ENCODE measurements around the gene ITGA5.

Gene ITGA5

DNA sequence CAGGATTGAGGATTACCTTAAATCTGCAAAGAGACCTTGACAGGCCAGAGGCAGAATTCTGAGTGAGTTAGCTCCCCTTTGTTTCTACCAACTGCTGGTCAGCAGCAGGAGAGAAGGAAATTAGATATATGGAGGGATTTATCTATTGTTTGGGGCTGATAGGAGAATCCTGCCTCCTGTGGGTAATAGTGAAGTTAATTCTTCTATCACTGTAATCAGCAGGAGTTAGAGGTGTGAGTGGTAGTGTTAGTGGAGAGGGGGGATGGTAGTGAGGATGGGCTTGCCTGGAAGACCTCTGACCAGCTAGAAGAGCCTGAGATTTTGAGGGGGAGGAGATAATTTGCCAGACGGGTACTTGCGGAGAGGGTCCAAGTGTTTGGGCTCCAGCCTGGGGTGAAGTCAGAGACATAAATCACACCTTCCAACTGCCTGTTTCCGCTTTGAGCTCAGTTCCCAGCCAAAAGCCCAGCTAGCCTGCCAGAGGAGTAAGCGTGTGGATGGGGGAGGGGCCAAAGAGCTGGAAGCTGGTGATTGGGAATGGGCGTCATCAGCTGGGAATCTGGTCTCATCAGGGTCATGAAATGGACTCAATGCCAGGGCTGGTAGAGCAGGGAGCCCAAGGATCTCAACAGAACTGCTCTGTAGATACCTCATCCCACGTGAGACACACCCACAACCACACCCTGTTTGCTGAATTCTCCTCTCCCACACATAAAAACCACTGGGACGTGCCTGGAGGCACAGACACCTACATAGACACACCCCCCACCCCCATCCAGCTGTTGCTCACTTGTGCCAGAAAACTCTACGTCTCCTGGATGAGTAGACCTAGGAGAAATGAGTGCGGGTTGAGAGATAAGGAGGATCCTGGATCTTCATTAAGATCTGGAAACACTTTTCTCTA, 13.1 kb upstream of the ITGA5 start:
- DNase-seq (ENCODE audit: low read depth in 4 of 4, low spot score in 1 of 4) = peak in 1 of 4 experiments; percentile 53

DNA sequence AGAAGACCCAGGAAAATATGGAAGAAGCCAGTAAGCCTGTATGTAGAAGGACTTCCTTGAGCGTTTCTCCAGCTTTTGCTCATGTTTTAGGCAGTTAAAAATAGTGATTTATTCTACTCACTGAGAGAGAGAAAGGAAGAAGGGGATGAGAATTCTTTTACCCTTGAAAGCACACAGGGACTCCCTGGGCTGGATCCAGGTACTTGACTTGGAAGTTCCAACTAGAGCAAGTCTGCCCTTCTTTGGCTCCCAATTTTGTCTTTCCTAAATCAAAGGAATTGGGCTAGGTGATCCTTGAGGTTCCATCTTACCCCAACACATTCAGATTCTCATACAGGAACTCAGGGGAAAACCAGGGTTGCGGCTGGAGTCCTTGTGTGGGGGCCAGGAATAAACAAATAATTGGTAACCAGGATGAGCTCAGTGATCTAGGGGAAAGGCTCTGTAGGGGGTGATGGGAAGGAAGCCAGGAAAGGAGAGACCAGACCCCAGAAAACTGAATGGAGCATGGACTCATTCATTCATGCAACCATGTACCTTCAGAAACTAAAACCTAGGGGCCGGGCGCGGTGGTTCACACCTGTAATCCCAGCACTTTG, 11.5 kb upstream of the ITGA5 start:
- DNase-seq (ENCODE audit: low read depth in 4 of 4, low spot score in 1 of 4) = no peak

DNA sequence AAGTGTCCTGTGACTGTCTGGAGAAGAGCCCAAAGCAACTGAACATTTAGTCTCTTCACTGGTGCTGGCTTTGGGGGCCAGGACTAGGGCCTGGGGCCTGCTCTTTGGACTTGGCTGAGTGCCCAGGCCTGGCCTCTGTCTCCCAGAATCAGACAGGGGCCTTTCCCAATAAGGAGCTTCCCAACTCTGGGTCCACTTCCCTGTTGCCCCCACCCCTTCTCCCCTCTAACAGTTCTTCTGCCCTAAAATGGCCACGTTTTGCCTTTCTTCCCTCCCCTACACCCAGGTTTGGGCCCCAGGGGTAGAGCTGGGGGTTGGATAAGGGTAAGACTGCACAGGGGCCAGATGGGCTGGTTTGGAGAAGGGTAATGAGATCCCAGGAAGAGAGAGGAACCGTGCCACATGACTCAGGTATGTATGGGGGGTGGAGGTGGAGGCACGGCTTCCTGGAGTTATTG, 10.0 kb upstream of the ITGA5 start:
- no peak for DNase-seq (ENCODE audit: low read depth in 4 of 4, low spot score in 1 of 4)

DNA sequence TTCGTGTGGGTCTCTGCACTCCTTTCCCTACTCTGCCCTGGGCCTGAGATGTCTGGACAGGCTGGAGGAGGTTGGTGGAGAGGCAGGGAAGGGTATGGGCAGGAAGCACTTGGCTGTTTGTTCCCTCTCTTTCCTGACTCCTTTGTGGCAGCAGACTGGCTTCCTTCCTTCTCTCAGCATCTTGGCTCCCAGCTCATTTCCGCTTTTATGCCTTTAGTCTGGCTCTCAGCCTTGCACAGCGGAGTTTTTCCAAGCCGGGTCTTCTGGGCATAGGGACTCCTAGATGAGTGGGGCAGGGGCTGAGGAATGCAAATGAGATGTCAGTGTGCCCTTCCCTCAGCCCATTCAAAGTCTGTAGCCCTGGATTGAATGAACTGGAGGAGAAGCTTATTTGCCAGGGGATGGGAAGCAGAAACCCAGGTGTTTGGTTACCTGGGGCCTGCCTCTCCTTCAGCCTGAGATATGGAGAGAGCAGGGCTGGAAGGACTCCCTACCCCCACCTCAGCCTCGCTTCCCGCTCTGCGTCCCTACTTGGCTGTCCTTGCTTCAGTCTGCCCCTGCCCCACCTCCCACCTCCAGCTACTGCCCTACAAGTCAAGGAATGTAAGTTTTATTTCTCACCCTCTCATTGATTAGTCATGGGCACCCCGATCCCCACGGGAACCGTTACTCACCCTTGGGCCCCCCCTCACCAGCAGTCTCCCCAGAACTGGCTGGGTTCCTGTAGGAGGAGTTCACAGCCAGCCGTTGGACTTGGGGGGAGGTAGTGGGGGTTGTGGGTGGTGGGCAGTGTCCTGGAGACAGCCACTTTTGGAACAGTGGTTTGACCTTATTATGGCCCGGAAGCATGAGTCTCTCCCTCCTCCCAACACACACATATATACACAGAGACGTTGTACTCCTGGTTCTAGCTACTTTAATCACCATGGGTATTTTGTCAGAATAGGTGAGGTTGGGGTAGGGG, 9.3 kb upstream of the ITGA5 start:
- DNase-seq (ENCODE audit: low read depth in 4 of 4, low spot score in 1 of 4) = no peak

DNA sequence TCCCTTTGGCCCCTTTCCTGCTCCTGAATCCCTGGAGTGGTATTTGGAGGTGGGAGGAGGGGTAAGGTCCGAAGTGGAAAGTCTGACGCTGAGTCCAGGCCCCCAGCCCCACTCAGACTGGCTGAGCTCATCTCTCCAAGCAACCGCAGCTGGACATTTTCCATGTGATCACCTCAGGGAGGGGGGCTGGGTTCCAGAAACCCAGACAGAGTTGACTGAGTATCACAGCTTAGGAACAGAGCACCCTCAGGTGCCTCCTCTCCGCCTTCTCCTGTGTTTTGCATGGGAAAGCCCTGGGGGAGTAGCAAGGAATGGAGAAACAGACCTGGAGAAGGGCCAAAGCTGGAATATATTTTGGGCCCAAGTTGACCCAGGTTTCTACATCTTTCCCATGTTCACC, 8.0 kb upstream of the ITGA5 start:
- no peak for DNase-seq (ENCODE audit: low read depth in 4 of 4, low spot score in 1 of 4)

DNA sequence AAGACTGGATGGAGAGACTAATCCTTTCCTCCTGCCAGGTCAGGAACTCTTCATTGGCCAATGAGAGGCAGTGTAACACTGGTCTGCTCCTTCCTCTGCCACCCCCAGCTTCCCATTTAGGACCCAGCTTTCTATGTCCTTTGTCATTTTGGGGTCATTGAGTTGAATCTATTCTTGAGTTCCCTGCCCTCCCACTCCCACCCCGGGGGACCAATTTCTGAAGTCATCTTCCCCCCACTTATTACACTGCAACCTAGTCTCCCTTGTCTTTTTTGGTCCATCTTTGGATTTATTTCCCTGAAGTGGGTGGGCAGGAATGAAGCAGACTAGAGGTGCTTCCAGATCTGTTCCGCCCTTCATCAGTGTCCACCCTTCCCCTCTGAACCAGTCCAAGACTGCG, 7.6 kb upstream of the ITGA5 start:
- no peak for DNase-seq (ENCODE audit: low read depth in 4 of 4, low spot score in 1 of 4)

DNA sequence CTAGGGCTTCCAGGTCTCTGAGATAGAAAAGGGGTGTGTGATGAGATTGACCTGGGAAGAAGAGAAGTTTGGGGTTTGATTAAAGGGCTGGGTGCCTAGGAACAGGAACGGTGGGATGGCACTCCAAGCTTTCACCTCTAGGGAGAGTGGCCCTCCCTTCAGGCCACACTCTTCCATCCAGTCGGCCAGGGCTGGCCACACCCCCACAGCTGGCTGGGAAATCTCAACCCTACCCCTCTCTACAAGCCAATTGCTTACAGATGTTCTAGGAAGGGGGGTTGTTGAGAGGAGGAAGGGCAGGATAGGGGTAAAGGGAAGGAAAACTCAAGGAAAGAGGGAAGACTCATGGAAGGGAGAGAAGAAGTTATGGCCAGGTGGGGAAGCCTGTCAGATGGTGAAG, 6.6 kb upstream of the ITGA5 start:
- DNase-seq (ENCODE audit: low read depth in 4 of 4, low spot score in 1 of 4) = no peak

DNA sequence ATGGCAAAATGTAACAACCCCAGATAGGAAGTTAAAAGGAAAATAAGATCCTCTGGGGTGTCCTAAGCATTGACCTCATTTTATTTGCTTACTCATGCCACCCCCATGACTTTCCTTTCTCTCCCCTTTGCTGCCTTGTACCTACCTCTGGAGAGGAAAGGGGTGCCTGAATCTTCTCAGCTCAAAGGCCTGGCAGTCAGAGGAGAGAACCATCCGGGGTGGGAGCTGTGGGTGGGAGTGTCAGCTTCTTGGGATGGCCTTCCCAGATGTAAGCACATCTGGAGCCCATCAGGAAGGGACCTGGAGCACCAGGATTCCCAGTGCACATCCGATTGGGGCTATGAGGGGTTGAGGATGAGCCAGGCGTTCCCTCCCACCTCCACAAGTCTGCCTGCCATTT, 5.2 kb upstream of the ITGA5 start:
- DNase-seq (ENCODE audit: low read depth in 4 of 4, low spot score in 1 of 4) = no peak

DNA sequence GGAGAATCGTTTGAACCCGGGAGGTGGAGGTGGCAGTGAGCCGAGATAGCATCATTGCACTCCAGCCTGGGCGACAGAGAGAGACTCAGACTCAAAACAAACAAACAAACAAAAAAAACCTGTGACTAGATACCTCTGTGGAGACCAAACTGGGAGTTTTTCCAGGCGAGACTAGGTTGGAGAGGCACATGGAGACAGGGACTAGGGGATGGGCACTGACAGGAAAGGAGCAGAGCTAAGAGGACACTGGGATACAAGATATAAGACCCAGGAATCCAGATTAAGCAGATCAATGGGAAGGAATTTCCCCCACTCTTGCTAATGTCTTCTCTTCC, 4.7 kb upstream of the ITGA5 start:
- no peak for DNase-seq (ENCODE audit: low read depth in 4 of 4, low spot score in 1 of 4)

DNA sequence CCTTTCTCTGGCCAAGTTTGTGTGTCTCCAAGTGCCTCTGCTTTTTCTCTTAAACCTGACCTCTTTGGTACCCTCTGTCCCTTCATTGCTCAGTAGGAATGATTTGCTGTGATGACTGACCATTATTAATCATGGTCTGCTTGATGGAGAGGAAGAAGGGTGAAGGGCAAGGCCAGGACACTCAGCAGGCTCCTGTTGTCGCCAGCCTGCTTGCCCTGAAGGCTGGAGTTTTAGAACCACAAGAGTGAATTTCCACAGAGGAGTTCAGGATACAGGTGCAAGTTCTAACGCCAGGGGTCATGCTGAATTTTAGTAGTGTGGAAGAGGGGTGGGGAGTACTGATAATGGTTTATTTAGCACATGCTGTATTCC, 2.8 kb upstream of the ITGA5 start:
- DNase-seq (ENCODE audit: low read depth in 4 of 4, low spot score in 1 of 4) = no peak

DNA sequence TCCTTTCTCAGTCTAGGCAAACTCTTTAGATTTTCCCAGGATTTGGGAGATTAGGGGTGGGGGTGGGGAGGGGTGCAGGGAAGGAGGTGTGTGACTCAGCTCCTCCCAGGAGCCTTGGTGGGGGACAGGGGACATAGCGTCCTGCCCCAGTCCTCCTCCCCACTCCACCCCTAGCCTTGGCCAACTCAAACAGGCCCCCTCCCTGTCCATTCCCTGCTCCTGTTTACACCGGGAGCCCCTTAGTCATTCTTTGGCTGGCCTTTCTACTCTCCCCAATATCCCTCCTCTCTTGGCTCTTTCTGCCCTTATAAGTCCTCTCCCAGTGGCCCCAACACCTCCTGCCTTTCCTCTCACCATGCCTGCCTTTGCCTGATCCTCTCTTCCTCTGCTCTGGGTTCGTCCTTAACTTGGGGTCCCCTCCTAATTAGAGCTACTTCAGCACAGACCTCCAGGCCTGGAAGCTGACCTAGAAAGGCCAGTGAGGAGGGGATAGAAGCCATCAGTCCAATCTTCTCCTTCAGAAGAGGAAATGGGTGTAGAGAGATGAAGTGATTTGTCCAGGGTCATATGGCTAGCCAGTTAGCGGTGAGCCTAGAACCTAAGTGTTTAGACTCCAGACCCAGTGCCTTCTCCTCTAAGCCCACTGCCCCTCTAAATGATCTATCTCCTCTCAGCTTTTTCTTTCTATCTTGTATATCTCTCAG, 2.3 kb upstream of the ITGA5 start:
- no peak for DNase-seq (ENCODE audit: low read depth in 4 of 4, low spot score in 1 of 4)

DNA sequence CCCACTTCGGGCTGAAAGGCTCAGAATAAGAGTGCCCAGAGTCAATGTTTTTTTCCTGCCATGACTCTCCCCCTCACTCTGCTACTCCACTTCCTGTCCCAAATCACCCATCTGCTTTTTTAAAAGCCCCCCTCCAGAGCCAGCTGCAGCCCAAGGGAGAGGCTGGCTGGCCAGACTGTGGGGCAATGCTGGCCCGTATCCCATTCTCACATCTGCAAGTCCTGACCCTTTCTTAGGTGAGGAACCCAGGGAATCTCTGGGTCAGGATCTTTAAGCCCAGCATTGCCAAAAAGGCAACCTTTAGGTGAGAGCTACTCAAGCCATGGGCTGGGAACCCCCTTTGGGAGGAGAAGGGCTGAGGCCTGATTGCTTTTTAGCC, 1.7 kb upstream of the ITGA5 start:
- no peak for DNase-seq (ENCODE audit: low read depth in 4 of 4, low spot score in 1 of 4)

DNA sequence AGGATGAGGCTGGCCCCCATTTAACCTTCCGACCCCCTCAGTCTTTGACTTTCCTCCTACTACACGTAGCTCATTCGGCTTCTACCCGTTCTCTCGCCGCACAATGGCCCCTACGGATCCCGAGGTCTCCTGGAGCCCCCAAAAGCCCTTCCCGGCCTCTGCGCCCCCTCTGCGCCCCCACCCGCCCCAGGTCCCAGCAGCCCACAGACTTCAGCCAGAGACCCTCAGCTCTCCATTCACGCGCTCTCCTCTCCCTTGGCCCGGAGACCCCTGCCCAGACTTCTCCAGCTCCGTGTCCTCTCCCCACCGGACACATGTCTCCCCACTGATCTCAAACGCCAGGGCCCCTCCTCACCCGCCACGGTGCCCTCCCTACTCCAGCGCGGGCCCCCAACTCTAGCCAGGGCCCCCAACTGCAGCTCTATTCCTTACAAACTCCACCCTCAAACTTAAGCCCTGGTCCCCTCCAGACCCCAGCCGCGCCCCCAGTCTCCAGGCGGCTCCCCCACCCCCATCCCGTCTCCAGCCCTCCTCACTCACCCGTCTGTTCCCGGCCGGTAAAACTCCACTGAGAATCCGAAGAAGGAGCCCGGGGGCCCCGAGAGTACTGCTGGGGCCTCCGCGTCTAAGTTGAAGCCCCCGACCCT, 502 bp downstream of the ITGA5 start:
- DNase-seq (ENCODE audit: low read depth in 4 of 4, low spot score in 1 of 4) = no peak

DNA sequence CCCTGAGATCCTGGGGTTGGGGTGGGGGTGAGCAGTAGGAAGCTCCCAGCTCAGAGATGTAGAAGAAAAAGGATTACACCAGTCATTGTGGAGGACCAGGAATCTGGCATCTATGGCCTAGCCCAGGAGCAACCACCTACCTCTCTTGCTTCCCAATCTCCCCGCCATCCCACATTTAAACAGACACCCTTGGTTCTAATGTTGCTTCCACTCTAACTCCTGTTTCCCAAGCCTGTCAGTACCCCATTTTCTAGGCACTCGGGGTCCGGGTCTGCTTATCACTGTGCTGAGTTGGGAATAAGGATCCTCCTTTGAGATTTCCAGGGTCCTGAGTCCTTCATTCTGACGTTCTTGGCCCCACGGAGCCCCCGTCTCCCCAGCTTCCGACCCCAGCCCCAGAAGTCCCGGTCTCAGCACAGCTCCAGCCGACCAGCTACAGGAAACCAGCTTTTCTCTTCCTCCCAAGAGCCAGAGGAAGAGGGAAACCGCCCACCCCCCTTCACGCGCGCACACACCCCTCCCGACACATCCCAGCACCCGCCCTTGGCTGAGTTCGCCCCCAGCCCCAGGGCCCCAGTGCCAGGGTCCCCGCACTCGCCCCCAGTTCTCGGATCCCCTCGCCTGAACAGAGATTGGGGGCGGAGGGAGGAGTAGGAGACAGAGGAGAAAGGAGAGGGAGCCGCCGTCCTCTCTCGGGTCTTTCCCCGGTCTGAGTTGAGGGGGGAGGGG, 1.2 kb downstream of the ITGA5 start:
- DNase-seq (ENCODE audit: low read depth in 4 of 4, low spot score in 1 of 4) = no peak

DNA sequence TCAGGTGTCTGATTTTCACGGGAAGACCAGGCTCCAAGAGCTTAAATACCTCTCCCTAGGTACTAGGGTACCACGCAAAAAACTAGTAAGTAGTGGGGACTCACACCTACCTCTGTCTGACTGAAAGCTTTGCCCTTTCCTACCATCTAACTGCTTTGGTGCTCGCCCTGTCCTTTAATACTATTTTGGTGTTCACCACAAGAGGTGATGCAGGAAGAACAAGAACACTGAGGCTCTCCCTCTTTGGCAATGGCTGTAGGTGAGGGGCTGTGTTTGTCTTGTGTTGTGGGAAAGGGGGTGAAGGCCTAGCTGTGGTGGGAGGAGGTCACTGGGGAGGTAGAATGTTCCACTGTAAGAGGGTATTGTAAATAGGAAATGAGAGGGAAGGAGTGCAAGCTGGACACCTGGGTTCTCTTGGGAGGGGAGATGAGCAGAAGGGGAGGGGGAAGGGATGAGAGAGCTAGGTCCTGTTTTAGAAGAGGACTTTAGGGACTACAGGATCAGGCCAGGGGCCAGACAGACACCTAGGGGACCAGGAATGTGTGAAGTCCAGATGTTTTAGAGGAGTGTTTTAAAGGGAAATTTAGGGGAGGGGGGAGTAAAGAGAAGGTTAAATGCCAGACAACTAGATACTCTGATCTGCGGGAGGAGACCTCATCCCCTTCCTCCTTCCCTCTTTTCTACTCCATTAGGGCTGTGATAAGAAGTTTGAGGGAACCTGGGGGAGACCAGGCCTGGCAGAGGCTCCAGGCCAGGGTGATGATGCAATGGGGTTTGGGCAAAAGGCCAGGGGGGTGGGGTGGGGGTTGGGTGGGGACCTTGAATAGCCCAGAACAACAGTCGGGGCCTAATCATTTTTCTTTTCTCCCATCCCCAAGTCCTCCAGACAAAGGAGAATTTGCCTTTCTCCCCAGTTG, 2.1 kb downstream of the ITGA5 start:
- DNase-seq (ENCODE audit: low read depth in 4 of 4, low spot score in 1 of 4) = no peak

DNA sequence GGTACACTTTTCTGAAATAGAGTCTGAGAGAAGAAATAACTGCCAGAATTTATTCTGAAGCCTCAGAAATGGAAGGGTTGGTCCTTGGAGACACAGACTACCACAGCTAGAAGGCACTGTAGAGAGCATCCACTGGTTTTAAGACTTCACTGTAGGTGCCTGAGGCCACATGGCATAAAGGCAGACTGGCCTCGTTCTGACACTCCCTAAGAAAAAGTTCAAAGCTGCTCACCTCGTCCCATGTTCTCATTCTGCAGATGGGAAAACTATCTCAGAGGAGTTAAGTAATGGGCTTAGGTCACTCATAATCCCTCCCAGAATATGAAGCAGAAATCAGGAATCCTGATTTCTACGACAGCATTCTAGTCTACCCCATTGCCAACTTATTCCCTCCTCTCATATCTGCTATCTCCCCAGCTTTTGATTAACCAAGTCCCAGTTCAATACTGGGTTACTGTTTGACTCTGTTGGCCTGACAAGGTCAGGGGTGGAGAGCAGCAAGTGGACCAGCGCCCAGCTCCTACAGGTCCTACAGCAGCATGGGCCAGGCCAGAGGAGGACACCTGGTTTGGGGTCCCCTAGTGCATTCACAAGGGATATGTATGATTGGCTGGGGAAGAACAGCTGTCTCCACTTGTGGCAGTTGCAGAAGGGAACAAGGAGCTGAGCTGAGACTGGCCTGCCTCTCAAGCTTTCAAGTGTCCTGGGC, 3.7 kb downstream of the ITGA5 start:
- DNase-seq (ENCODE audit: low read depth in 4 of 4, low spot score in 1 of 4) = no peak

DNA sequence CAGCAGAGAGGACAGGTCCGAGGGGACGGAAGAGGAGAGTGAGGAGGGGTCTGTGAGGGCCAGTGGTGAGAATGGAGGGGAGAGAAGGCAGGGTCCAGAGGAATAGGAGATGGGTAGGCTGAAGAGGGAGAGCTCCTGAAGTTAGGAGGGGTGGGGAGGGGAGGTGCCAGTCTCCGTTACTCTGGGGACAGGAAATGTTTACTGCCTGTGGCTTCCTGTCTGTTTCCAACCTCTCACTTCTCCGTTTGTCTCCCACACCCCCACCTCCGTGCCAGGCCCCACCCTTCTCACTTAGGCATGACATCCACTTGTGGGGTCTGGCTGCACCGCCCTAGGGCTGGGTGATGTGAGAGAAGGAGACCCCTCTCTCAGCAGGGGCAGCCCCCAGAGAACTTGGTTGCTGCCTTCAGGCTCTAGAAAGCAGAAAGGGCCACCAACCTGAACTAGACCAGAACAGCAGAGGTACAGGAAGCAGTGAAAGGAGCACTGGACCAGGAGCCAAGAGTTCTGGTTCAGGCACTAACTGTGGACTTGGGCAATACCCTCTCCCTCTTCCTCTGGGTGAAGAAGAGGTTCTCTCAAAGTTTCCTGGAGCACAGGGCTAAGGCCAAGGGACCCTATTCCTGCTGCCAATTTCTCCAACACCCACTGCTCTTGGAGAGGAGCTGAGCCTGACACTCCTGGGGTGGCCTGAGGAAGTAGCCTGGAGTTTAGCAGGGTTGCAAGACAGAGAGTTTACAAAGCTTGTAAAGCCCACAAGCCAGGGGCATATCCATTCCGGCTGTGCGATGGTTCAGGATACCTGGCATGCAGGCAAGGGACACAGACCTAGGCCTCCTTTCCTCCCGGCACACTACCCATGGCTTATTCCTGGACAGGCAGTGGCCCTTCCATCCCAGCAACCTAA, 5.5 kb downstream of the ITGA5 start:
- peak in 2 of 4 experiments; percentile 30 to 32 for DNase-seq (ENCODE audit: low read depth in 4 of 4, low spot score in 1 of 4)

Data from stimulated activated CD4-positive, alpha-beta T cell treated with anti-CD3 and anti-CD28 coated beads, Interleukin-1b, Interleukin-23, amount 100 ng/mL, for 24 hours (primary cell).